Measurements from ENCODE around the gene SMAD3. TPM values are rescaled to one million over a fixed set of nuclear protein-coding genes. Genes with fewer than 3 reads are reported as not detected.
"Not testable (repeated sequence)": the region's sequence is repeated elsewhere in the genome, so short reads cannot be mapped to it uniquely, and the experiment has no call there.

Gene SMAD3
- total RNA-seq, 1 donor from 2014 or later = 12.5 TPM

DNA sequence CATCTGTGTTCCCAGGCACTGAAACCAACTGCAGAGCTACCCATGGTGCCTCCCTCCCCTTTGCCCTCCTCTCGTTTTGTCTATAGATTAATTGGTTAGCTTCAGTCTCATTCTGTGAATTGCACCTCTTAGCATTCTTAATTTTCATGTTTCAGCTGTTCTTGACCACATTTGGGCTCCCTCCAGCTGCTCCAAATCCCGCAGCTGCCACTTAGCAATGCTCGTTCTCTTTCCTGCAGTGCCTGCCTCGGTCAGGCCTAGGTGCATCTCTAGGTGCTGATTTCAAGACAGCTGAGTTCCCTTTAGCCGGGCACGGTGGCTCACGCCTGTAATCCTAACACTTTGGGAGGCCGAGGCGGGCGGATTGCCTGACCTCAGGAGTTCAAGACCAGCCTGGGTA lies 47.0 kb upstream of the SMAD3 start:
- H3K9ac ChIP-seq = no peak overlapping the region
- H3K4me1 ChIP-seq = peaks cover 11% of the 10 kb centered on the region
- H3K27me3 ChIP-seq = no peaks in the 10 kb centered on the region
- DNase-seq (ENCODE audit: low spot score) = no peak
- H3K4me3 Mint-ChIP-seq = peak overlapping the region; percentile 8
- TF ChIP-seq EZH2phosphoT487 (IDR thresholded peaks at IDR 0.05) = no peak
- no peak for TF ChIP-seq CTCF (IDR thresholded peaks at IDR 0.05)
- no peak for TF ChIP-seq EZH2 (IDR thresholded peaks at IDR 0.05)
- H3K27me3 Mint-ChIP-seq (ENCODE audit: insufficient read depth, low read depth) = peaks cover 20% of the 10 kb centered on the region
- H3K79me2 ChIP-seq (ENCODE audit: low read depth) = no peaks in the 10 kb centered on the region
- peak overlapping the region; percentile 70 for H3K27ac Mint-ChIP-seq
- H3K4me1 Mint-ChIP-seq = peaks cover 27% of the 10 kb centered on the region
- no peaks in the 10 kb centered on the region for H3K9me3 Mint-ChIP-seq
- H2AFZ ChIP-seq (replicated peaks) = no peak overlapping the region
- H3K9me3 ChIP-seq (ENCODE audit: low read depth) = no peaks in the 10 kb centered on the region
- H4K20me1 ChIP-seq (ENCODE audit: low read depth) = no peaks in the 10 kb centered on the region
- H3F3A ChIP-seq (ENCODE audit: low read depth) = peaks cover 11% of the 10 kb centered on the region
- no peak overlapping the region for H3K4me3 ChIP-seq
- H3K36me3 ChIP-seq = no peaks in the 10 kb centered on the region
- H3K36me3 Mint-ChIP-seq = no peaks in the 10 kb centered on the region
- H3K27ac ChIP-seq = no peak overlapping the region
- H3K4me2 ChIP-seq = no peak overlapping the region

GRCh38 chr15:67019069-67019468 lies 46.3 kb upstream of the SMAD3 start:
- DNase-seq (ENCODE audit: low spot score) = no peak
- no peaks in the 10 kb centered on the region for H3K27me3 ChIP-seq
- H4K20me1 ChIP-seq (ENCODE audit: low read depth) = no peaks in the 10 kb centered on the region
- H3K4me1 ChIP-seq = peaks cover 9% of the 10 kb centered on the region
- TF ChIP-seq CTCF (IDR thresholded peaks at IDR 0.05) (no peak), EZH2phosphoT487 (IDR thresholded peaks at IDR 0.05) (no peak), EZH2 (IDR thresholded peaks at IDR 0.05) (no peak)
- H3K79me2 ChIP-seq (ENCODE audit: low read depth) = no peaks in the 10 kb centered on the region
- H3K9ac ChIP-seq = no peak overlapping the region
- no peak overlapping the region for H3K4me3 ChIP-seq
- Mint-ChIP-seq H3K4me3 (no peak overlapping the region), H3K4me1 (peaks cover 27% of the 10 kb centered on the region), H3K9me3 (no peaks in the 10 kb centered on the region), H3K27me3 (ENCODE audit: insufficient read depth, low read depth) (peaks cover 20% of the 10 kb centered on the region), H3K27ac (peak overlapping the region; percentile 68), H3K36me3 (no peaks in the 10 kb centered on the region)
- H3K27ac ChIP-seq = no peak overlapping the region
- H3K9me3 ChIP-seq (ENCODE audit: low read depth) = no peaks in the 10 kb centered on the region
- peaks cover 10% of the 10 kb centered on the region for H3F3A ChIP-seq (ENCODE audit: low read depth)
- H3K36me3 ChIP-seq = no peaks in the 10 kb centered on the region
- no peak overlapping the region for H2AFZ ChIP-seq (replicated peaks)
- no peak overlapping the region for H3K4me2 ChIP-seq

DNA sequence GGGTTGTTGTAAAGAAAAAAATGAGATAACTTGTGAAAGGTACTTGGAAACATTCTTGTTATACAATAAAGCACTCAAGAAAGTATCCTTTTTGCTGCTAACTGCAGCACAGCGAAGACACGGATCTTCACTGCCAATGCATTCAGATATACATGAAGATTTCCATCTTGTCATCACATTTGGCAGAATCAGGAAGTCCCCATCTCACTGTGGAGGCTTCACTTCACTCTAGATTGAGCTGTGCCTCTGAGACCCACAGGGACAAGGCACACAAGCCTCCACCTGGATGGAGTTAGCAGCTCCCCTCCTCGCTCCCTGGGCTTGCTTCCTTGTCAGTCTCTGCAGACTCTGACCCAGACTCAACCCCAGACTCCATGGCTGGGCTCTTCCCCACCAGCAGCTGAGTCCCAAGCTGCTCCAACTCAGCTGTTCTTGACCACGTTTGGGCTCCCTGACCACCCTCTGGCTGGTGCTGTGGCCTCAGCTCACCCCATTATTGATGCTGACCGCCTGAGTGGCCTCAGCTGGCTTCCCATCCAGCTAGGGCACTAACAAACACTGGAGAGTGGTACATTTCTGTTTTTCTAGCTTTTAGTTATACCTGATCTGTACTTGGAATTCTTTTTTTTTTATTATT lies 45.4 kb upstream of the SMAD3 start:
- peaks cover 6% of the 10 kb centered on the region for H3F3A ChIP-seq (ENCODE audit: low read depth)
- H3K4me1 Mint-ChIP-seq = peaks cover 29% of the 10 kb centered on the region
- H3K4me1 ChIP-seq = peaks cover 12% of the 10 kb centered on the region
- no peaks in the 10 kb centered on the region for H3K36me3 Mint-ChIP-seq
- no peaks in the 10 kb centered on the region for H3K36me3 ChIP-seq
- no peak for TF ChIP-seq EZH2 (IDR thresholded peaks at IDR 0.05)
- H3K27ac Mint-ChIP-seq = no peak overlapping the region
- H3K27me3 ChIP-seq = no peaks in the 10 kb centered on the region
- H2AFZ ChIP-seq (replicated peaks) = no peak overlapping the region
- H3K4me2 ChIP-seq = no peak overlapping the region
- no peak overlapping the region for H3K27ac ChIP-seq
- H3K4me3 Mint-ChIP-seq = no peak overlapping the region
- no peaks in the 10 kb centered on the region for H3K9me3 ChIP-seq (ENCODE audit: low read depth)
- DNase-seq (ENCODE audit: low spot score) = no peak
- no peaks in the 10 kb centered on the region for H3K79me2 ChIP-seq (ENCODE audit: low read depth)
- no peak overlapping the region for H3K9ac ChIP-seq
- no peak overlapping the region for H3K4me3 ChIP-seq
- no peaks in the 10 kb centered on the region for H4K20me1 ChIP-seq (ENCODE audit: low read depth)
- H3K9me3 Mint-ChIP-seq = no peaks in the 10 kb centered on the region
- H3K27me3 Mint-ChIP-seq (ENCODE audit: insufficient read depth, low read depth) = peaks cover 19% of the 10 kb centered on the region

- not testable (repeated sequence) for H2AFZ ChIP-seq (replicated peaks); H3K4me3 Mint-ChIP-seq; H3K9me3 Mint-ChIP-seq; H3K36me3 Mint-ChIP-seq; H3K4me3 ChIP-seq; H3K27ac ChIP-seq; H3K27ac Mint-ChIP-seq; H4K20me1 ChIP-seq (ENCODE audit: low read depth); H3K9me3 ChIP-seq (ENCODE audit: low read depth); H3K27me3 ChIP-seq; H3K4me2 ChIP-seq; H3K79me2 ChIP-seq (ENCODE audit: low read depth); H3K36me3 ChIP-seq; DNase-seq (ENCODE audit: low spot score); H3F3A ChIP-seq (ENCODE audit: low read depth); H3K9ac ChIP-seq
- H3K4me1 ChIP-seq = peaks cover 12% of the 10 kb centered on the region
- peaks cover 34% of the 10 kb centered on the region for H3K4me1 Mint-ChIP-seq
- H3K27me3 Mint-ChIP-seq (ENCODE audit: insufficient read depth, low read depth) = peaks cover 18% of the 10 kb centered on the region
These were observed 44.7 kb upstream of the SMAD3 start for GRCh38 chr15:67020668-67021067.
